ENCODE data around the gene JMJD6. TPM values are rescaled to one million over a fixed set of nuclear protein-coding genes. Genes with fewer than 3 reads are reported as not detected.

JMJD6 gene
- total RNA-seq, 1 donor from 2014 or later = 25.8 TPM

DNA sequence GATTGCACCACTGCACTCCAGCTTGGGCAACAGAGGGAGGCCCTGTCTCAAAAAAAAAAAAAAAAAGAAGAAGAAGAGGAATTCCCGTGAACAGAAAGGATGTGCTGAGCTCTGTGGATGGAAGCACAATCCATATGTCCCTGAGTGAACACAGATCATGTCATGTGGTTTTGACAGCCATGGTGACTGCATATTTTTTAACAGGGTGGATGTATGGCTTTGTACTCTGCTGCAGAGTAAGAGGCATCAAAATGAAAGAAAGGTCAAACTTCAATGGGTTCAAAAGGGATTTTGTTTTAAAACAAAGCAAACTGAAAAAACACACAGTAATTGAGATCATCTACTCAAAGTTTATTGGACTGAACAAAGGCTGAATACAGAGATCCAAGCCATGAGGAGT is 47.2 kb downstream of the JMJD6 start:
- H3K27me3 ChIP-seq (ENCODE audit: control insufficient read depth, insufficient read depth, low read length) = no peaks in the 10 kb centered on the region
- TF ChIP-seq, protein P1, sequence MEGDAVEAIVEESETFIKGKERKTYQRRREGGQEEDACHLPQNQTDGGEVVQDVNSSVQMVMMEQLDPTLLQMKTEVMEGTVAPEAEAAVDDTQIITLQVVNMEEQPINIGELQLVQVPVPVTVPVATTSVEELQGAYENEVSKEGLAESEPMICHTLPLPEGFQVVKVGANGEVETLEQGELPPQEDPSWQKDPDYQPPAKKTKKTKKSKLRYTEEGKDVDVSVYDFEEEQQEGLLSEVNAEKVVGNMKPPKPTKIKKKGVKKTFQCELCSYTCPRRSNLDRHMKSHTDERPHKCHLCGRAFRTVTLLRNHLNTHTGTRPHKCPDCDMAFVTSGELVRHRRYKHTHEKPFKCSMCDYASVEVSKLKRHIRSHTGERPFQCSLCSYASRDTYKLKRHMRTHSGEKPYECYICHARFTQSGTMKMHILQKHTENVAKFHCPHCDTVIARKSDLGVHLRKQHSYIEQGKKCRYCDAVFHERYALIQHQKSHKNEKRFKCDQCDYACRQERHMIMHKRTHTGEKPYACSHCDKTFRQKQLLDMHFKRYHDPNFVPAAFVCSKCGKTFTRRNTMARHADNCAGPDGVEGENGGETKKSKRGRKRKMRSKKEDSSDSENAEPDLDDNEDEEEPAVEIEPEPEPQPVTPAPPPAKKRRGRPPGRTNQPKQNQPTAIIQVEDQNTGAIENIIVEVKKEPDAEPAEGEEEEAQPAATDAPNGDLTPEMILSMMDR (IDR thresholded peaks at IDR 0.05; ENCODE audit: insufficient read depth, low read length, poor library complexity, severe bottlenecking) = no peak
- no peaks in the 10 kb centered on the region for H3K36me3 ChIP-seq (ENCODE audit: control insufficient read depth, insufficient read depth, low read length)
- H3K4me3 ChIP-seq (ENCODE audit: low read depth, low read length) = no peak overlapping the region
- no peak for DNase-seq (ENCODE audit: low read depth)

DNA sequence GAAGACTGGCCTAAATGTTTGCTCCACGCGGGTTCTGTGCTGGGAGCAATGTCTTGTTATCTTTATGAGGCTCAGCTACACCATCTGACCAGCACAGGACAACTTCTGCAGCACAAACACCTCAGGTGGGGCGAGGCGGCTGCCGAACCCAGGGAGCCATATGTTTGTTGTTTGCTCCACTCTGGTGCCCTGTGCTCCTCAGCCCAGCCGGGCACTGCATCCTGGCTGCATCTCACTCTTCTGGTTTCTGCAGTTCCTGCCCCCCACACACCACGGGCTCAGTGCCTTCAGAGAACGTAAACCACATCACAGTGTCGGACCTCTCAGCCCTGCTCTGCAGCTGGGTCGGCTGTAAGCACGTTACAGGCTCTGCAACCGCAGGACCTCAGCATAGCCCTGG is 48.1 kb downstream of the JMJD6 start:
- Histone ChIP-seq H3K4me3 (ENCODE audit: low read depth, low read length) (no peak overlapping the region), H3K27me3 (ENCODE audit: control insufficient read depth, insufficient read depth, low read length) (no peaks in the 10 kb centered on the region), H3K36me3 (ENCODE audit: control insufficient read depth, insufficient read depth, low read length) (no peaks in the 10 kb centered on the region)
- TF ChIP-seq, protein P1 (IDR thresholded peaks at IDR 0.05; ENCODE audit: insufficient read depth, low read length, poor library complexity, severe bottlenecking) = no peak
- no peak for DNase-seq (ENCODE audit: low read depth)

DNA sequence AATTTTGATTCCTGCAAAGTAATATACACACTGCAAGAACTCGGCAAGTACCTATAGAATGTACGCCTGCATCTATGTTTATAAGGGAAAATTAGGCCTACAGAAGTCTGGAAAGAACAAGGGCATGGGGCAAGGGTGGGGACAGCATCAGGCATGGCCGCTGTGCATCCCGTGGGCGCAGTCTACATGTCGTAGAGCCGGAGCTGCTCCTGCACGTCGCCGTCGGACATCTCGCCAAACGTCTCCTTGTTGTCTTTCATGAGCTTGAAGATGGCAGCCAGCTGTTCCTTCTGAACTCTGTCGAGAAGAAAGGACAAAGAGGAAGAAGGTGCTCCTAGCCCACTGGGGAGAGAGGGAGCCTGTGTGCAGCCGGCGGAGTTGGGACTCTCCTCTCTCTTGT is 49.0 kb downstream of the JMJD6 start:
- Histone ChIP-seq H3K4me3 (ENCODE audit: low read depth, low read length) (no peak overlapping the region), H3K27me3 (ENCODE audit: control insufficient read depth, insufficient read depth, low read length) (no peaks in the 10 kb centered on the region), H3K36me3 (ENCODE audit: control insufficient read depth, insufficient read depth, low read length) (no peaks in the 10 kb centered on the region)
- no peak for DNase-seq (ENCODE audit: low read depth)
- TF ChIP-seq, protein P1 (IDR thresholded peaks at IDR 0.05; ENCODE audit: insufficient read depth, low read length, poor library complexity, severe bottlenecking) = no peak

DNA sequence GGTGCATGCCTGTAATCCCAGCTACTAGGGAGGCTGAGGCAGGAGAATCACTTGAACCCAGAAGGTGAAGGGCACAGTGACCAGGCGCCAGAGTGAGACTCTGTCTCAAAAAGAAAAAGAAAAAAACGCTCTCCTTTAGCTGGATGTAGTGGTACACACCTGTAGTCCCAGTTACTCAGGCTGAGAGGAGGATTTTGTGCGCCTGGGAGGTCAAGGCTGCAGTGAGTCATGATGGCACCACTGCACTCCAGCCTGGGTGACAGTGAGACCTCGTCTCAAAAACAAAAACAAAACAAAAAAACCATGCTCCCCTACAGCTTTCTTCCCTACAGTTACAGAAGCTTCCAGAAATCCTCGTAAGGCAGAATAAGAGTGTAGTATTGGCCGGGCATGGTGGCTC is 49.8 kb downstream of the JMJD6 start:
- no peak for DNase-seq (ENCODE audit: low read depth)
- no peaks in the 10 kb centered on the region for H3K27me3 ChIP-seq (ENCODE audit: control insufficient read depth, insufficient read depth, low read length)
- no peak overlapping the region for H3K4me3 ChIP-seq (ENCODE audit: low read depth, low read length)
- TF ChIP-seq, protein P1 (IDR thresholded peaks at IDR 0.05; ENCODE audit: insufficient read depth, low read length, poor library complexity, severe bottlenecking) = no peak
- no peaks in the 10 kb centered on the region for H3K36me3 ChIP-seq (ENCODE audit: control insufficient read depth, insufficient read depth, low read length)

DNA sequence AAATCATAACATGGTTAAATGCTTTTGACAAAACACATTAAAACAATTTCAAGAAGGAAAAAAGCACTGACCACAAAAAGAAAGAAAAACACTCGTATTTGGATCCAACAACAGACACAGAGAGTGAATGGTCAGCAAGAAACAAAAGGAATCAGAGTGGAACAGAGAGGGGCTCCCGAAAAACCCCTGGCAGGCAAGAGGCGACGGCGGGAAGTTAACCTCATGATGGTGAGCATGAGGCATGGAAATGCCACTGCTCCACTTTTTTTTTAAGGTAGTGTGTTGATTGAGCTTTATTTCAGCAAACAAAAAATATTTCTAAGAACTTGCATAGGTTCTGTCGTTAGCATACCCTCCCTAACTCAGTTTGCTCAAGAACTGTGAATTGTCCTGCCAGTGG is 50.8 kb downstream of the JMJD6 start:
- TF ChIP-seq, protein P1 (IDR thresholded peaks at IDR 0.05; ENCODE audit: insufficient read depth, low read length, poor library complexity, severe bottlenecking) = no peak
- no peaks in the 10 kb centered on the region for H3K27me3 ChIP-seq (ENCODE audit: control insufficient read depth, insufficient read depth, low read length)
- no peak for DNase-seq (ENCODE audit: low read depth)
- no peaks in the 10 kb centered on the region for H3K36me3 ChIP-seq (ENCODE audit: control insufficient read depth, insufficient read depth, low read length)
- H3K4me3 ChIP-seq (ENCODE audit: low read depth, low read length) = no peak overlapping the region

DNA sequence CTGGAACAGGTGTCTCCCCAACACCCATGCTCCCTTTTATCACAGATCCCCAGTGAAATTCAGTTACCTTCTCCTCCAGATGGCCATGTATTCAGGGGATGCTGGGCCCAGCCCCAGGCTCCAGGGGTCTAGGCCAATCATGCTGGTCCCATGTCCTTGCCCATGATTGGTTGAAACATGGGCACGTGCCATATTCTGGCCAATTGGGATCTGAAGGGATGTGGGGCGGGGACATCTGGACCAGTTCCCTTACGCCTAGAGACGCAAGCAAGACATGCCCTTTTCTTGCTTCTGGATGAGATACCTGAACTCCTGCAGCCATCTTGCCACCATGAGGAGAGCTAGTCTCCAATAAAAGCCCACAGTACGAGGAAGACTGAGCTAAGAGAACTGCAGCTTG is 51.8 kb downstream of the JMJD6 start:
- Histone ChIP-seq H3K36me3 (ENCODE audit: control insufficient read depth, insufficient read depth, low read length) (no peaks in the 10 kb centered on the region), H3K27me3 (ENCODE audit: control insufficient read depth, insufficient read depth, low read length) (no peaks in the 10 kb centered on the region), H3K4me3 (ENCODE audit: low read depth, low read length) (no peak overlapping the region)
- TF ChIP-seq, protein P1 (IDR thresholded peaks at IDR 0.05; ENCODE audit: insufficient read depth, low read length, poor library complexity, severe bottlenecking) = no peak
- no peak for DNase-seq (ENCODE audit: low read depth)
